HL-60 (cell line): ENCODE measurements around the gene IZUMO1.

Experiments used
- CTCF ChIP-seq: IDR thresholded peaks from one replicate; pipeline ENCODE4 v1.5.1; 2011; ENCODE audit warnings: low read length, control low read depth, inconsistent platforms; ENCODE audit not compliant: insufficient read depth
- GABPA ChIP-seq: IDR thresholded peaks from 2 replicates; pipeline ENCODE4 v1.6.1; 2012; ENCODE audit warnings: low read depth
- POLR2AphosphoS5 ChIP-seq: IDR thresholded peaks from 2 replicates; pipeline ENCODE4 v1.6.1; 2012; ENCODE audit warnings: low read depth
- REST ChIP-seq: IDR thresholded peaks from 2 replicates; pipeline ENCODE4 v1.6.1; 2012; ENCODE audit warnings: low read depth; ENCODE audit not compliant: insufficient replicate concordance

- no peak for TF ChIP-seq CTCF
- no peak for TF ChIP-seq REST
- TF ChIP-seq POLR2AphosphoS5: no peak
- no peak for TF ChIP-seq GABPA
These were observed 26.0 kb downstream of the IZUMO1 start for GRCh38 chr19:48720613-48721296.
